WTC11 (cell line): Measurements from ENCODE around the gene FOXO1. TPM values are rescaled to one million over a fixed set of nuclear protein-coding genes. Genes with fewer than 3 reads are reported as not detected.

Experiments
- ATAC-seq: fragments of 200-7000 bp; cut with Tn5 transposase; 2 replicates; pipeline ENCODE4 v1.10.0; 2021; ENCODE audit warnings: mild to moderate bottlenecking, moderate library complexity
- CTCF ChIA-PET: fragments of 300-600 bp; sonication (Branson Sonifier 250); formaldehyde crosslinking; loops from one replicate; lab custom pipeline; 2021; ENCODE audit warnings: antibody characterized with exemption; lab: Charles Lee
- POLR2A ChIA-PET: fragments of 350-600 bp; sonication (Branson Sonifier 250); formaldehyde crosslinking; loops from one replicate; lab custom pipeline; 2021; ENCODE audit warnings: antibody characterized with exemption; lab: Charles Lee
- DNase-seq: peaks from one replicate; pipeline ENCODE4 v3.0.0; 2021; ENCODE audit warnings: low spot score
- H3K27ac Mint-ChIP-seq: 2 replicates; pipeline ENCODE4 v1.8.0; 2021; ENCODE audit warnings: mixed read lengths
- H3K27me3 Mint-ChIP-seq: 2 replicates; pipeline ENCODE4 v1.8.0; 2021; ENCODE audit warnings: low read depth, mild to moderate bottlenecking, moderate library complexity, mixed read lengths
- H3K36me3 Mint-ChIP-seq: 2 replicates; pipeline ENCODE4 v1.8.0; 2021; ENCODE audit warnings: mixed read lengths
- H3K4me1 Mint-ChIP-seq: 2 replicates; pipeline ENCODE4 v1.8.0; 2022; ENCODE audit warnings: mixed read lengths
- H3K4me3 Mint-ChIP-seq: 2 replicates; pipeline ENCODE4 v1.8.0; 2021; ENCODE audit warnings: mild to moderate bottlenecking, moderate library complexity, mixed read lengths
- H3K9me3 Mint-ChIP-seq: 2 replicates; pipeline ENCODE4 v1.8.0; 2021; ENCODE audit warnings: mixed read lengths
- AR ChIP-seq: fragments of 250-450 bp; sonication (Bioruptor Pico); IDR thresholded peaks from 2 replicates; pipeline ENCODE4 v1.9.0; 2021; ENCODE audit warnings: mild to moderate bottlenecking
- ATF1 ChIP-seq: sonication (generic); formaldehyde crosslinking; IDR thresholded peaks from 2 replicates; pipeline ENCODE4 v1.8.1; 2023; ENCODE audit warnings: mild to moderate bottlenecking, moderate library complexity, missing genetic modification reagents
- CBFB ChIP-seq: sonication (generic); formaldehyde crosslinking; IDR thresholded peaks from 2 replicates; pipeline ENCODE4 v1.8.1; 2022; ENCODE audit warnings: mild to moderate bottlenecking, low read depth, missing genetic modification reagents
- CREM ChIP-seq: sonication (generic); formaldehyde crosslinking; IDR thresholded peaks from 2 replicates; pipeline ENCODE4 v1.8.1; 2022; ENCODE audit warnings: mild to moderate bottlenecking, missing genetic modification reagents, moderate library complexity
- E2F1 ChIP-seq: sonication (generic); formaldehyde crosslinking; IDR thresholded peaks from 2 replicates; pipeline ENCODE4 v1.8.0; 2022; ENCODE audit warnings: mild to moderate bottlenecking, missing genetic modification reagents
- E2F5 ChIP-seq: sonication (generic); formaldehyde crosslinking; IDR thresholded peaks from 2 replicates; pipeline ENCODE4 v1.8.1; 2022; ENCODE audit warnings: mild to moderate bottlenecking, moderate library complexity, missing genetic modification reagents
- ELF4 ChIP-seq: sonication (generic); formaldehyde crosslinking; IDR thresholded peaks from 2 replicates; pipeline ENCODE4 v1.8.1; 2022; ENCODE audit warnings: low read depth, mild to moderate bottlenecking, moderate library complexity, missing genetic modification reagents
- EMX1 ChIP-seq: fragments of 250-450 bp; sonication (Bioruptor Pico); IDR thresholded peaks from 2 replicates; pipeline ENCODE4 v1.8.0; 2021; ENCODE audit warnings: mild to moderate bottlenecking
- ETV6 ChIP-seq: sonication (generic); formaldehyde crosslinking; IDR thresholded peaks from 2 replicates; pipeline ENCODE4 v1.8.1; 2022; ENCODE audit warnings: mild to moderate bottlenecking, missing genetic modification reagents
- FOXP1 ChIP-seq: sonication (generic); formaldehyde crosslinking; IDR thresholded peaks from 2 replicates; pipeline ENCODE4 v1.8.0; 2022; ENCODE audit warnings: missing genetic modification reagents, mild to moderate bottlenecking, moderate library complexity, borderline replicate concordance
- GRHL2 ChIP-seq: fragments of 250-450 bp; sonication (Bioruptor Pico); IDR thresholded peaks from 2 replicates; pipeline ENCODE4 v1.8.0; 2022; ENCODE audit warnings: mild to moderate bottlenecking, moderate library complexity; ENCODE audit not compliant: insufficient replicate concordance, severe bottlenecking
- HMGA2 ChIP-seq: fragments of 250-450 bp; sonication (Bioruptor Pico); IDR thresholded peaks from 2 replicates; pipeline ENCODE4 v1.4.0; 2021; ENCODE audit warnings: mild to moderate bottlenecking, moderate library complexity
- JAZF1 ChIP-seq: fragments of 250-450 bp; sonication (Bioruptor Pico); IDR thresholded peaks from 2 replicates; pipeline ENCODE4 v1.9.0; 2021; ENCODE audit warnings: moderate library complexity, mild to moderate bottlenecking, inconsistent platforms
- NFATC4 ChIP-seq: fragments of 250-450 bp; sonication (Bioruptor Pico); IDR thresholded peaks from 2 replicates; pipeline ENCODE4 v1.9.0; 2021; ENCODE audit warnings: mild to moderate bottlenecking
- NFE2L1 ChIP-seq: sonication (generic); formaldehyde crosslinking; IDR thresholded peaks from 2 replicates; pipeline ENCODE4 v1.8.1; 2023; ENCODE audit warnings: missing genetic modification reagents
- NFYB ChIP-seq: sonication (generic); formaldehyde crosslinking; conservative IDR thresholded peaks from 2 replicates; pipeline ENCODE4 v1.8.0; 2022; ENCODE audit warnings: low read depth, missing genetic modification reagents
- NR2C2 ChIP-seq: sonication (generic); formaldehyde crosslinking; IDR thresholded peaks from 2 replicates; pipeline ENCODE4 v1.8.0; 2022; ENCODE audit warnings: mild to moderate bottlenecking, missing genetic modification reagents
- SP1 ChIP-seq: sonication (generic); formaldehyde crosslinking; conservative IDR thresholded peaks from 2 replicates; pipeline ENCODE4 v1.8.1; 2022; ENCODE audit warnings: missing genetic modification reagents
- TEAD1 ChIP-seq: sonication (generic); formaldehyde crosslinking; IDR thresholded peaks from 2 replicates; pipeline ENCODE4 v1.8.0; 2022; ENCODE audit warnings: mild to moderate bottlenecking, missing genetic modification reagents
- TEAD4 ChIP-seq: sonication (generic); formaldehyde crosslinking; IDR thresholded peaks from 2 replicates; pipeline ENCODE4 v1.8.0; 2022; ENCODE audit warnings: mild to moderate bottlenecking, missing genetic modification reagents
- TP53 ChIP-seq: sonication (generic); formaldehyde crosslinking; IDR thresholded peaks from 2 replicates; pipeline ENCODE4 v1.8.1; 2023; ENCODE audit warnings: mild to moderate bottlenecking, missing genetic modification reagents
- USF2 ChIP-seq: sonication (generic); formaldehyde crosslinking; IDR thresholded peaks from 2 replicates; pipeline ENCODE4 v1.8.1; 2023; ENCODE audit warnings: mild to moderate bottlenecking, missing genetic modification reagents, moderate library complexity
- ZBTB21 ChIP-seq: sonication (generic); formaldehyde crosslinking; IDR thresholded peaks from 2 replicates; pipeline ENCODE4 v1.8.1; 2023; ENCODE audit warnings: mild to moderate bottlenecking, missing genetic modification reagents, borderline replicate concordance
- ZMAT4 ChIP-seq: fragments of 250-450 bp; sonication (Bioruptor Pico); IDR thresholded peaks from 2 replicates; pipeline ENCODE4 v1.9.0; 2021; ENCODE audit warnings: mild to moderate bottlenecking
- ZNF121 ChIP-seq: sonication (generic); formaldehyde crosslinking; IDR thresholded peaks from 2 replicates; pipeline ENCODE4 v1.8.0; 2023; ENCODE audit warnings: missing genetic modification reagents
- ZNF317 ChIP-seq: sonication (generic); formaldehyde crosslinking; IDR thresholded peaks from 2 replicates; pipeline ENCODE4 v1.8.1; 2023; ENCODE audit warnings: low read depth, mild to moderate bottlenecking, moderate library complexity, missing genetic modification reagents, borderline replicate concordance
- ZNF396 ChIP-seq: fragments of 250-450 bp; sonication (Bioruptor Pico); IDR thresholded peaks from 2 replicates; pipeline ENCODE4 v1.8.0; 2021; ENCODE audit warnings: mild to moderate bottlenecking, moderate library complexity, borderline replicate concordance
- ZNF671 ChIP-seq: fragments of 250-450 bp; sonication (Bioruptor Pico); IDR thresholded peaks from 2 replicates; pipeline ENCODE4 v1.8.0; 2021; ENCODE audit warnings: mild to moderate bottlenecking
- total RNA-seq: library from RNA; stranded (reverse); gene quantifications from 3 replicates; pipeline ENCODE4 v1.2.3, GENCODE V29; 2021
- TF ChIP-seq, protein P1 (sequence below): sonication (generic); formaldehyde crosslinking; IDR thresholded peaks from 2 replicates; pipeline ENCODE4 v1.8.1; 2022; ENCODE audit warnings: low read depth, mild to moderate bottlenecking, moderate library complexity, missing genetic modification reagents, borderline replicate concordance

FOXO1 gene
- total RNA-seq, 1 experiment from 2014 or later: 37.9 TPM

- no peak for ATAC-seq
- Mint-ChIP-seq H3K9me3 (no peaks in the 10 kb centered on the region), H3K4me3 (no peak overlapping the region), H3K27ac (no peak overlapping the region), H3K27me3 (no peaks in the 10 kb centered on the region), H3K4me1 (peaks cover 11% of the 10 kb centered on the region), H3K36me3 (no peaks in the 10 kb centered on the region)
- ChIA-PET POLR2A (no interaction called here), CTCF (no interaction called here)
- TF ChIP-seq TEAD1 (no peak), NFE2L1 (no peak), JAZF1 (CRISPR knock-in tag) (no peak), TP53 (CRISPR knock-in tag) (no peak), FOXP1 (no peak), AR (CRISPR knock-in tag) (no peak), HMGA2 (CRISPR knock-in tag) (no peak), ZNF121 (CRISPR knock-in tag) (no peak), E2F5 (no peak), ZNF396 (no peak), ZMAT4 (CRISPR knock-in tag) (no peak), SP1 (CRISPR knock-in tag) (no peak), ZNF671 (no peak), E2F1 (CRISPR knock-in tag) (no peak), NR2C2 (no peak), ELF4 (CRISPR knock-in tag) (no peak), NFYB (CRISPR knock-in tag) (no peak), ETV6 (CRISPR knock-in tag) (no peak)
- no peak for DNase-seq
These were observed 151.6 kb downstream of the FOXO1 start for GRCh38 chr13:40514802-40515201.

GRCh38 chr13:40509876-40510275 is 156.6 kb downstream of the FOXO1 start:
- POLR2A ChIA-PET: no interaction called here
- no peaks in the 10 kb centered on the region for H3K36me3 Mint-ChIP-seq
- TF ChIP-seq NFATC4: no peak
- TF ChIP-seq, protein P1, sequence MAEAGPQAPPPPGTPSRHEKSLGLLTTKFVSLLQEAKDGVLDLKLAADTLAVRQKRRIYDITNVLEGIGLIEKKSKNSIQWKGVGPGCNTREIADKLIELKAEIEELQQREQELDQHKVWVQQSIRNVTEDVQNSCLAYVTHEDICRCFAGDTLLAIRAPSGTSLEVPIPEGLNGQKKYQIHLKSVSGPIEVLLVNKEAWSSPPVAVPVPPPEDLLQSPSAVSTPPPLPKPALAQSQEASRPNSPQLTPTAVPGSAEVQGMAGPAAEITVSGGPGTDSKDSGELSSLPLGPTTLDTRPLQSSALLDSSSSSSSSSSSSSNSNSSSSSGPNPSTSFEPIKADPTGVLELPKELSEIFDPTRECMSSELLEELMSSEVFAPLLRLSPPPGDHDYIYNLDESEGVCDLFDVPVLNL: no peak
- no peak for TF ChIP-seq ELF4 (CRISPR knock-in tag)
- TF ChIP-seq EMX1 (CRISPR knock-in tag): no peak
- TF ChIP-seq TEAD1: no peak
- TF ChIP-seq GRHL2 (CRISPR knock-in tag): no peak
- no peak for TF ChIP-seq ATF1 (CRISPR knock-in tag)
- no peak for TF ChIP-seq ZBTB21 (CRISPR knock-in tag)
- no peak for TF ChIP-seq AR (CRISPR knock-in tag)
- no peak for TF ChIP-seq ETV6 (CRISPR knock-in tag)
- TF ChIP-seq CREM (CRISPR knock-in tag): no peak
- TF ChIP-seq USF2 (CRISPR knock-in tag): no peak
- TF ChIP-seq TEAD4 (CRISPR knock-in tag): no peak
- no peak for TF ChIP-seq ZNF317 (CRISPR knock-in tag)
- no peak for TF ChIP-seq CBFB (CRISPR knock-in tag)

More at GRCh38 chr13:40509876-40510275, 156.6 kb downstream of the FOXO1 start:
- ATAC-seq: no peak
- H3K27me3 Mint-ChIP-seq: no peaks in the 10 kb centered on the region
- DNase-seq: no peak
- no peak overlapping the region for H3K27ac Mint-ChIP-seq
- CTCF ChIA-PET: no interaction called here
- no peaks in the 10 kb centered on the region for H3K4me1 Mint-ChIP-seq
- H3K9me3 Mint-ChIP-seq: no peaks in the 10 kb centered on the region
- no peak overlapping the region for H3K4me3 Mint-ChIP-seq
